ENCODE data around the gene APOL5. TPM values are rescaled to one million over a fixed set of nuclear protein-coding genes. Genes with fewer than 3 reads are reported as not detected.
"Not testable (repeated sequence)": the region's sequence is repeated elsewhere in the genome, so short reads cannot be mapped to it uniquely, and the experiment has no call there.

The APOL5 gene
- total RNA-seq, 2 donors from 2014 or later = not detected

DNA sequence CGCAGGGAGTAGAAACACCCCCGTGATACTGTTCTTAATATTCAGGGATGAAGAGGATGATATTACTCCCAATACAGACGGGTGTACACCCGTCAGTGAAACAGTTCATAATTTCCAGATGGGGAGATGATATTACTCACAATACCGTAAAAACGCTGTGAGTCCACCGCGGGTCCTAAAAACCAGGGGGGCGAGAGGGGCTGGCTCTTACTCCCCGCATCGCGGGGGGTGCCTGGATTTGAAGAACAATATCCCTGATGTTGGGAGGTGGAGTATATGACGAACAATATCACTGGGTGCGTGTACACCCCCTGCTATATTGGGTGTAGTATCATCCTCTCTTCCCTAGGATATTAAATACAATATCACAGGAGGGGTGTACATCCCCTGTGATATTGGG lies 20.5 kb upstream of the APOL5 start:
- intact Hi-C loops (cut with DNase I) = no loop called here
- H3K27ac ChIP-seq = no peak overlapping the region
- no peaks in the 10 kb centered on the region for H3K9me3 ChIP-seq
- WGBS = 78% methylated on average over 14 of the region's 14 CpGs
- DNase-seq (ENCODE audit: low spot score) = no peak
- no peaks in the 10 kb centered on the region for H3K4me1 ChIP-seq (replicated peaks)
- no peaks in the 10 kb centered on the region for H3K36me3 ChIP-seq
- H3K4me3 ChIP-seq = no peak overlapping the region
- TF ChIP-seq POLR2AphosphoS5 (IDR thresholded peaks at IDR 0.05) = no peak
- TF ChIP-seq, protein P1, sequence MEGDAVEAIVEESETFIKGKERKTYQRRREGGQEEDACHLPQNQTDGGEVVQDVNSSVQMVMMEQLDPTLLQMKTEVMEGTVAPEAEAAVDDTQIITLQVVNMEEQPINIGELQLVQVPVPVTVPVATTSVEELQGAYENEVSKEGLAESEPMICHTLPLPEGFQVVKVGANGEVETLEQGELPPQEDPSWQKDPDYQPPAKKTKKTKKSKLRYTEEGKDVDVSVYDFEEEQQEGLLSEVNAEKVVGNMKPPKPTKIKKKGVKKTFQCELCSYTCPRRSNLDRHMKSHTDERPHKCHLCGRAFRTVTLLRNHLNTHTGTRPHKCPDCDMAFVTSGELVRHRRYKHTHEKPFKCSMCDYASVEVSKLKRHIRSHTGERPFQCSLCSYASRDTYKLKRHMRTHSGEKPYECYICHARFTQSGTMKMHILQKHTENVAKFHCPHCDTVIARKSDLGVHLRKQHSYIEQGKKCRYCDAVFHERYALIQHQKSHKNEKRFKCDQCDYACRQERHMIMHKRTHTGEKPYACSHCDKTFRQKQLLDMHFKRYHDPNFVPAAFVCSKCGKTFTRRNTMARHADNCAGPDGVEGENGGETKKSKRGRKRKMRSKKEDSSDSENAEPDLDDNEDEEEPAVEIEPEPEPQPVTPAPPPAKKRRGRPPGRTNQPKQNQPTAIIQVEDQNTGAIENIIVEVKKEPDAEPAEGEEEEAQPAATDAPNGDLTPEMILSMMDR (IDR thresholded peaks at IDR 0.05) = no peak
- TF ChIP-seq POLR2A (IDR thresholded peaks at IDR 0.05) = no peak
- no peaks in the 10 kb centered on the region for H3K27me3 ChIP-seq (replicated peaks; ENCODE audit: insufficient read depth)

DNA sequence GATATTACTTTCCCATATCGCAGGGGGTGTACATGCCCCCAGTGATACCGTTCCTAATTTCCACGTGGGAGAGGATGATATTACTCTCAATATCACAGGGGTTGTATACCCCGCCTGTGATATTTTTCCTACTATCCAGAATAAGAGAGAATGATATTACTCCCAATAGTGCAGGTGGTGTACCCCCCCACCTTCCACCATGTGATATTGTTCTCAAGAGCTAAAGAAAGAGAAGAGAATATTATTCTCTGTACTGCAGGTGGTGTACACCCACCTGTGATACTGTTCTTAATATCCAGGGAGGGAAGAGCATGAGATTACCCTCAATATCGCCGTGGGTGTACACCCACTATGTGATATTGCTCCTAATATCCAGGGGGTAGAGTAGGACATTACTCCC lies 17.8 kb upstream of the APOL5 start:
- H3K36me3 ChIP-seq; H3K27me3 ChIP-seq (replicated peaks; ENCODE audit: insufficient read depth); H3K9me3 ChIP-seq; H3K27ac ChIP-seq; H3K4me1 ChIP-seq (replicated peaks); DNase-seq (ENCODE audit: low spot score); H3K4me3 ChIP-seq; intact Hi-C loops (cut with DNase I): not testable (repeated sequence)
- 76% methylated on average over 6 of the region's 6 CpGs for WGBS

DNA sequence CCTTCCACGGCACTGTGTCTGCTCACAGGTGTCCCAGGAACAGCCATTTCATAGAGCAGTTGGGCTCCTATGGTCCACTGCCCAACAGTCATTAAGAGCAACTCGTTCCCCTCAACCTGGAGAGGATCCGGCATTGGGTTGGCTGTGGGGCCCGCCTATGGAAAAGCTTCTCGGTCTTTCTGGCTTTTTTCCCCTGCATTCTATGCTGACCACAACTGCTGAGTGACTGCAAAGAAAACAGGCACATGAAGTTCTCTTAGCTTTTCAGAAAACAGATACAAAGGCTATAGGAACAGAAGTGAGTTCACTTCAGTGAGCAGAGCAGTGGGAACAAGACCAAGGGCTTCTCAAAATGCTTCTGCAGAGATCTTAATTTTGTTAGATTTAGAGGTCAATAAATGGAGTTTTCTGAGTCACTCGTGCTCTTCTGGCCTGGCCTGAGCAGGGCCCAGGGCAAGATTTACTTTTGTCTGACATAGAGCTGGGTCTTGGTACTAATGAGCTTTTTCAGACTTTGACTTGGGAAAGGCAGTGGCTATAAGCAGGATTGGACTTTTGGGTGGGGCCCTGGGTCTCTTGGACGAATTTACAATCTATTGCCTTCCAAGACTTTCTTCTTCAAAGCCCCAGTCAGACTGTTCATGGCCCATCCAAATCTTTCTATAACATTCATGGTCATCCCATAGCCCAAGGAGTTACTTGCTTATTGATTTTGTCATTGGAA lies 13.6 kb upstream of the APOL5 start:
- DNase-seq (ENCODE audit: low spot score) = no peak
- intact Hi-C loops (cut with DNase I) = no loop called here
- H3K4me3 ChIP-seq = no peak overlapping the region
- TF ChIP-seq POLR2A (IDR thresholded peaks at IDR 0.05) (no peak), POLR2AphosphoS5 (IDR thresholded peaks at IDR 0.05) (no peak)
- TF ChIP-seq, protein P1 (IDR thresholded peaks at IDR 0.05) = no peak
- H3K27ac ChIP-seq = no peak overlapping the region
- no peaks in the 10 kb centered on the region for H3K36me3 ChIP-seq
- no peaks in the 10 kb centered on the region for H3K27me3 ChIP-seq (replicated peaks; ENCODE audit: insufficient read depth)
- H3K9me3 ChIP-seq = no peaks in the 10 kb centered on the region
- WGBS = 74% methylated on average over 7 of the region's 7 CpGs
- no peaks in the 10 kb centered on the region for H3K4me1 ChIP-seq (replicated peaks)

DNA sequence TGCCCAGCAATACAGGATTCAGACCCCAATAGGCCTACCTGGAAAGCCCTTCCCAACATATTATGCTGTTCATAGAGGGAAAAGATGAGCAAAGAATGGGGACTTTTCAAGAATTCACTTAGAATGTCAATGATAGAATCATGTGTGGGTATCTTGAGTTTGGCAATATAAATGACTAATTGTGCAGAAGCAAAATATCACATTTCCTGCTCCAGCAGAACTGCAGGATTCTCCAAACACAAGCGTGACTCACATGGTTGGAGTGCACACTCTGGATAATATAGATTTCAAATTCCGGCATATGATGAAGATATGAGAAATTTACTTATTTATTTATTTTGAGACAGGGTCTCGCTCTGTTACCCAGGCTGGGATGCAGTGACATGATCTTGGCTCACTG lies 12.5 kb upstream of the APOL5 start:
- TF ChIP-seq POLR2A (IDR thresholded peaks at IDR 0.05) (no peak), POLR2AphosphoS5 (IDR thresholded peaks at IDR 0.05) (no peak)
- TF ChIP-seq, protein P1 (IDR thresholded peaks at IDR 0.05) = no peak
- WGBS = 93% methylated on average over 3 of the region's 3 CpGs
- Histone ChIP-seq H3K36me3 (no peaks in the 10 kb centered on the region), H3K4me1 (replicated peaks) (no peaks in the 10 kb centered on the region), H3K4me3 (no peak overlapping the region), H3K27ac (no peak overlapping the region), H3K27me3 (replicated peaks; ENCODE audit: insufficient read depth) (no peaks in the 10 kb centered on the region), H3K9me3 (no peaks in the 10 kb centered on the region)
- no peak for DNase-seq (ENCODE audit: low spot score)
- intact Hi-C loops (cut with DNase I) = no loop called here

DNA sequence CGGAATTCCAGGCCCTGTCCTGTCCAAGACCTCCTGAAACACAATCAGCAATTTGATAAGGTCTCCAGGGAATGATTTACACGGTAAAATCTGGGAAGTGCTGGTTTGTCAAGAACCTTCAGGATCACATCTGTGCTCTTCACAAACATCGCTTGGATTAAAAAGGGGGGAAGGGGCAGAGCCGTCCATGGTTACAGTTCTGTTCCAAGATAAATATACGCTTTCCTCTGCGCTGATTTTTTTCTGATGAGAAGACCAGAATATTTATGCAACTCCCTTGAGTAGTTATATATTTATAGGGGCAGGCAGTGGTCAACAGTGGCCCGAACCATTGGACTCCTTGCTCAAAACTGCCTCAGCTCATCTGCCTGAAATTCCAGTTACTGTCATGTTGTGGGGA lies 9.2 kb upstream of the APOL5 start:
- H3K4me3 ChIP-seq = no peak overlapping the region
- no peaks in the 10 kb centered on the region for H3K9me3 ChIP-seq
- intact Hi-C loops (cut with DNase I) = no loop called here
- H3K27ac ChIP-seq = no peak overlapping the region
- no peaks in the 10 kb centered on the region for H3K36me3 ChIP-seq
- TF ChIP-seq POLR2AphosphoS5 (IDR thresholded peaks at IDR 0.05) (no peak), POLR2A (IDR thresholded peaks at IDR 0.05) (no peak)
- TF ChIP-seq, protein P1 (IDR thresholded peaks at IDR 0.05) = no peak
- 41% methylated on average over 7 of the region's 7 CpGs for WGBS
- no peaks in the 10 kb centered on the region for H3K4me1 ChIP-seq (replicated peaks)
- DNase-seq (ENCODE audit: low spot score) = no peak
- no peaks in the 10 kb centered on the region for H3K27me3 ChIP-seq (replicated peaks; ENCODE audit: insufficient read depth)
